Epithelial cell of prostate (primary cell): ENCODE results near the gene CAPSL.
A peak's percentile ranks its signal among the peaks of the same experiment; 100 is the strongest.
"Not testable (repeated sequence)": the region's sequence is repeated elsewhere in the genome, so short reads cannot be mapped to it uniquely, and the experiment has no call there.

Source experiments
- DNase-seq: peaks from one replicate; pipeline ENCODE4 v3.0.0-alpha.2; 2011; ENCODE audit warnings: low read depth, low spot score
- H3K27ac ChIP-seq: fragments of 450-650 bp; 2 replicates; pipeline ENCODE4 v1.5.1; 2017; ENCODE audit warnings: mild to moderate bottlenecking

Gene CAPSL

GRCh38 chr5:35879096-35879495 is 59.3 kb downstream of the CAPSL start:
- no peak for DNase-seq
- no peak overlapping the region for H3K27ac ChIP-seq

GRCh38 chr5:35878079-35878478 is 60.3 kb downstream of the CAPSL start:
- DNase-seq, result no peak

GRCh38 chr5:35877655-35878054 is 60.8 kb downstream of the CAPSL start:
- DNase-seq, result no peak
- H3K27ac ChIP-seq, result no peak overlapping the region

More at GRCh38 chr5:35878079-35878478, 60.3 kb downstream of the CAPSL start:
- no peak overlapping the region for H3K27ac ChIP-seq

GRCh38 chr5:35876922-35877321 is 61.5 kb downstream of the CAPSL start:
- H3K27ac ChIP-seq, result peak overlapping the region; percentile 15
- peak; percentile 60 for DNase-seq

GRCh38 chr5:35876454-35876853 is 62.0 kb downstream of the CAPSL start:
- H3K27ac ChIP-seq, result peak overlapping the region; percentile 15
- DNase-seq, result no peak

GRCh38 chr5:35870605-35871004 is 67.8 kb downstream of the CAPSL start:
- no peak for DNase-seq
- no peak overlapping the region for H3K27ac ChIP-seq

- DNase-seq, result no peak
- no peak overlapping the region for H3K27ac ChIP-seq
Measured at GRCh38 chr5:35869685-35870277, 68.6 kb downstream of the CAPSL start.

- DNase-seq, result no peak
- no peak overlapping the region for H3K27ac ChIP-seq
Measured at GRCh38 chr5:35867998-35868397, 70.4 kb downstream of the CAPSL start.

GRCh38 chr5:35863159-35863558 is 75.3 kb downstream of the CAPSL start:
- no peak overlapping the region for H3K27ac ChIP-seq
- peak; percentile 27 for DNase-seq

GRCh38 chr5:35862126-35862525 is 76.3 kb downstream of the CAPSL start:
- no peak for DNase-seq
- no peak overlapping the region for H3K27ac ChIP-seq

GRCh38 chr5:35861718-35862117 is 76.7 kb downstream of the CAPSL start:
- no peak for DNase-seq
- H3K27ac ChIP-seq, result no peak overlapping the region

- H3K27ac ChIP-seq, result no peak overlapping the region
- DNase-seq, result no peak
Measured at GRCh38 chr5:35860686-35861085, 77.7 kb downstream of the CAPSL start.

- no peak overlapping the region for H3K27ac ChIP-seq
- no peak for DNase-seq
Measured at GRCh38 chr5:35859101-35859661, 79.2 kb downstream of the CAPSL start.

- DNase-seq, result peak; percentile 40
- peak overlapping the region; percentile 58 for H3K27ac ChIP-seq
Measured at GRCh38 chr5:35857606-35858205, 80.7 kb downstream of the CAPSL start.

- DNase-seq, result no peak
Measured at GRCh38 chr5:35856765-35857351, 81.6 kb downstream of the CAPSL start, which contains the start of gene IL7R. Gene IL7R, plus strand, starts transcription at chr5:35856891. Its CDS starts 87 bp downstream, at chr5:35856978.

GRCh38 chr5:35856186-35856764 is 82.1 kb downstream of the CAPSL start:
- peak overlapping the region; percentile 58 for H3K27ac ChIP-seq
- not testable (repeated sequence) for DNase-seq

More at GRCh38 chr5:35856765-35857351, 81.6 kb downstream of the CAPSL start, which contains the start of gene IL7R:
- H3K27ac ChIP-seq, result peak within 1 kb of the TSS; percentile 58

- no peak for DNase-seq
- no peak overlapping the region for H3K27ac ChIP-seq
Measured at GRCh38 chr5:35855187-35855586, 83.2 kb downstream of the CAPSL start.
